Stimulated activated CD8-positive, alpha-beta memory T cell treated with anti-CD3 and anti-CD28 coated beads, Interleukin-7, amount 100 ng/mL, for 48 hours (primary cell): ENCODE data around the gene PCYT2.

Source experiments
- DNase-seq, 2 donors: peaks; one replicate each; pipeline ENCODE4 v3.0.0-alpha.2; 2020; ENCODE audit warnings: low read depth in 1 of 2; ENCODE audit errors: extremely low read depth in 1 of 2

Gene PCYT2

DNA sequence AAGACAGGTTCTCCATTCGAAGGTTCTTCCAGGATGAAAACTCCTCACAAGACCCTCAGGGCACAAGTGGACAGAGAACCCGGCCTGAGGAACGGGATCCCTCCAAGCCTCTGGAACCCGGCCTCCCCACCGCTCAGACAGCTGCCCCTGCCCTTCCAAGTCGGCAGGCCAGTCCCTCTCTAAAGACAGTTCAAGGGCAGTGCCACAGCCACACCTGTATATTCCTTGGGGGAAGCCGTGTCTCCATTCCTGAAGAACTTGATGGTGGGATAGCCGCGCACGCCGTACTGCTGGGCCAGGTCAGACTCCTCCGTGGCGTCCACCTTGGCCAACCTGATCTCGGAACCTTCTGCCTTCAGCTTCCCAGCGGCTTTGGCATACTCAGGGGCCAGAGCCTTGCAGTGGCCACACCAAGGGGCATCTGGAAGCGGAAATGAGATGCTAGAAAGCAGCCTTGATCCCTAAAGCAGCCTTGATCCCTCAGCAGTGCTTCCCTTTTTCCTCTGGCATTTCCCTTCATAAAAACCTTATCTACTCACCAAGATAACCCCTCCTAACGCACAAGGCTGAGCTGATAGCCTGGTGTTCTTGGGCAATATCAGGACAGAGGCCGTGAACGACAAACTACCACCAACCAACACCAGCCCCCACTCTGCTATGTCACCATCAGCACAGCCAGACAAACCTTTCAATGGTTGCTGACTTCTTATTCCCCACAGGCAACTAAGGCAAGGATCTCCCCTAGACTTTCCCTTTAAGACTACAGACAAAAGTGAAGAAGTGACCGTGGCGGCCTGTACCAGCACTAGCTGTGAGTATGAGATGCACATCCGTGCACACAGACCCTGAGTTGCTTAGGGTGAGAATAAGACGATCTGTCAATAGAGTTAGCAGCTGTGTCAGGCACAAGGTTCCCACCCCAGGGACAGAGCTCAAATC lies 52.0 kb downstream of the PCYT2 start:
- DNase-seq, result no peak

DNA sequence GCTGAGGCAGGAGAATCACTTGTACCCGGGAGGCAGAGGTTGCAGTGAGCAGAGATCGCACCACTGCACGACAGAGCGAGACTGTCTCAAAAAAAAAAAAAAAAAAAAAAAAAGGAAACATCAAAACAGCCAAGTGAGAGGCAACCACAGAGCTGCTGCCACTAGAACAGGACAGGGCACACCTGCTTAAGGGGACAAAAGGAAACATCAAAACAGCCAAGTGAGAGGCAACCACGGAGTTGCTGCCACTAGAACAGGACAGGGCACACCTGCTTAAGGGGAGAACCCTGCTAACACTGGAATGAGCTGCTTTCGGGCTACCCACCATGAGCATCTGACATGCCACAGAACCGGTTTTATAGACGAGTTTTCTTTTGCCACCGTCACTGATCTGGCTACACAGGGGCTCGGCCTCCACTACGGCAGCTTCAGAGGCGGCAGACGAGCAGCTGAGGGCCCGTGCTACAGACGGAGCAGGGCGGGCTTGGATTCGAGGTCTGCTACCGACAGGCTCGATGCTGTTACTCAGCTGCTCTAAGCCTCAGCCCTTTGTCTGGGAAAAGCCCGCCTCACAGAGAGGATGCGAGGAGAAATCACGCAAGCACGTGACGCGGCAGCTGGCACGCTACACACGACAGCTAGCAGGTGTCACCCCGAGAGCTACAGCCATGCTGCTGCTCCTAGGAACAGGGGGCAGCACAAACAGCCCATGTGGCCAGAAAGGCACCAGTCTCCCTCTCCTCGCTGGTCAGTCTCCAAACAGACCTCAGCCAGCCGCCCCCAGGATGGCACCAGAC lies 52.8 kb downstream of the PCYT2 start:
- no peak for DNase-seq

DNA sequence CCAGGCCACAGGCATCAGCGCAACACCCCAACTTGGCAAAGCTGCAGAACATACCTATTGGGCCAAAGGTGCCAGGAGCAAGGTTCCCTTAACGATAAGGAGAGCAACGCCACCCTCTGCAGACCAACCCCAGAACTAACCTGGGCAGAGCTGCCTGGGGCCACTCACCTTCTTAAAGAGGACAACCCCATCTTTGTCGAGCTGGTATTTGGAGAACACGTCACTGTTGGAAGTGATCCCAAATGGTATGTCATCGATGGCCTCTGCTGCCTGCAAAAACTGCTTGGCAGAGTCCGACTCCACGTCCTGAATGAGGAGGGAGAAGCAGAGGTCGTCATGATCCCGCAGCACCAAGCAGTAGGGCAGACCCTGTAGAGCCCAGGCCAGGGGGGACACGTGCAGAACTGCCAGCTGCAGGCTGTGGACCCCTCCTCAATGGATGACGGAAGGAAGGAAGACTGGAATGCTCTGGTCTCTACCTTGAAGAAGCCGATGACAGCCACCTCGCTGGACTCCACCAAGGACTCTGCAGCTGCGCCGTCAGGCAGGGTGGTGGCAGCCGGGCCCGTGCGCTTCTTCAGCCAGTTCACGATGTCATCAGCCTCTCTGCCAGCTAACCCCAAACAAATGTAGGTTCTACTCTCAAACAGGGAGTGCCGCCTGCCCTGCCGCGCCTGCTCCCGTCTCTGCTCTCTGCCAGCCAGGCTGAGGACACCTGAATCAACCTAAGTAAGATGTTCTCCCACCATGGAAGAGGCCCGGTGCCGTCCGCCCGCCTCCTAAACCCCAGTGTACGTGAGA lies 56.0 kb downstream of the PCYT2 start:
- DNase-seq, result no peak

DNA sequence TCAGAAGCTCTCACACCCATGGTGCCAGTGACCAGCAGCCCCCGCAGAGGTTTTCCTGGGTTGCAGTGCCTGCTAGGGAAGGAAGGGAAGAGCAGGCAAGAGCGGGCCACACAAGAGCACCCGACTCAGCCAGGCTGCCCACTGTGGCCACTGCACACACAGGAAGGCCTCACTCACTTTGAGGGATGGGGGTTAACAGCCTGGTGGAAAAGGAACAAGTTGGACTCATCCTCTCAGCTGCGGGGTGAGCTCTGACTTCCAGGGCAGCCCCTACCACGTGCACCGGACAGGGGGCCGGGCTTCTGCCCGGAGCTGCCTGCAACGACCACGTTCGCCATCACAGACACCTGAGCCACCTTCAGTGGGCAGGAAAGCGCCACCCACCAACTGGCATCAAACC lies 59.0 kb downstream of the PCYT2 start:
- DNase-seq, result no peak

DNA sequence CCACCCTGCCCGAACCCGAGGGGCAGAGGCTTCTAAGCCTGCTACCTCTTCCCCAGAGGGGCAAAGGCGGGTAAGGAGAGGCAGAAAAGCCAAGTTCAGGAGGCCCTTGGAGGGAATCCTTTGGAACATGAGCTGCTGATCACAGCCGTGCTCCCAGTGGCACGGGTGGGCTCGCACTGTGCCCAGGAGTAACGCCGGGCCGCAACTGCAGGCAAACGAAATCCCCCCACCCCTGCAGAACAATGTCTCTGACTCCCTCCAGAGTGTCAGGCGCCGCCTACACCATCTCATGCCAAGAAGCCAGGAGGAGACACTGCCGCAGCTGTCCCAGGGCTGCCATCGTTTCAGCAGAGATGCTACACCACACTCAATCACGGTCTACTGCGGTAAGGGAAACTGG lies 59.8 kb downstream of the PCYT2 start:
- DNase-seq, result no peak
